NCI-H1105 (cell line): ENCODE measurements around the gene UBE3C.

Source experiments
- DNase-seq: peaks from one replicate; lab custom pipeline; 2025; lab: John Stamatoyannopoulos, UW

UBE3C gene

DNA sequence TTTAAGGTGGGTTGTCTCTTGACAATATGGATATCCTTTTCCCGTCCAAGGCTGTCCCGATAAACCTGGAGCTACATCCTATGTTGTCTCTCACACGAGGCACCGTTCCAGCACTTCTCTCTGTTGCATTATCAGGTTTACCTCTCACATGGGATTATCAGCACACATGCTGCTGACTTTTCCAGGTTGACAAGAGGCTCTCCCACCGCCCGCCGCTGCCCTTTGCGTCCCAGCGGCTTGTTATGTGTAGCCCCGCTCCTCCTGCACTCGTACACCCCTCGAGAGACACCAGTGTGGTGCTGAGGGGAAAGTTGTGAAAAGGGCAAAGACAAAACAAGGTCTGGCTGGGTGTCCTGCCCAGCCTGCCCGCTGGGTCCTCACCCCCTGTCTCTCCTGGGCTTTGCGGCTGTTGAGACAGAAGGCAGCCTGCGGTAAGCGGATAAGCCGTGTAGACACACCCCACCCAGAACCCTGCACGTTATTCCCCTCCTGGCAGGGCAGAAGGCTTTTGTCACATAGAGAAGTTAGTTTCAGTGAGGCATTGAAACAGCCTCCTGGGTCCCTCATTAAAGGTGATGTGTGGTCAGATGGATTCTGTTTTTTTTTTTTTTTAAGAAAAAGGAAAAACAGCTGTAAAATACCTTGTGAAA lies 38.7 kb downstream of the UBE3C start:
- DNase-seq, result no peak

DNA sequence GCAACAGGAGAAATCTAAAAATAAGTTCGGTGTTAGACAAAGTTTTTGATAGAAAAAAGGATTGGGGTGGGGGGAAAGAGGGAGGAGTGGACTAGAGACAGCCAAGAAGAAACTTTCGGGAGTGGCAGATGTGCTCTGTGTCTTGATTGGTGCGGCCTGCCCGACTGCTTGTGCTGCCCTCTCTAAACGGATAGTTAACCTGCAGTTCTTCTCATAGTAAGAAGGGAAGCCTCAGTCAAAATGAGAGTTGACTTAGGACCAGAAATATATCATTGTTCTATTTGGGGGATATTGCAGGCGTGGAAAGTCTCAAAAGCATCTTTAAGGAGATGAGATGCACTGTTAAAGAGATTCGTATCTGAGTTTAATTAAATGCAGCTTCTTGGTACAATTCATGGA lies 39.3 kb downstream of the UBE3C start:
- DNase-seq, result no peak

DNA sequence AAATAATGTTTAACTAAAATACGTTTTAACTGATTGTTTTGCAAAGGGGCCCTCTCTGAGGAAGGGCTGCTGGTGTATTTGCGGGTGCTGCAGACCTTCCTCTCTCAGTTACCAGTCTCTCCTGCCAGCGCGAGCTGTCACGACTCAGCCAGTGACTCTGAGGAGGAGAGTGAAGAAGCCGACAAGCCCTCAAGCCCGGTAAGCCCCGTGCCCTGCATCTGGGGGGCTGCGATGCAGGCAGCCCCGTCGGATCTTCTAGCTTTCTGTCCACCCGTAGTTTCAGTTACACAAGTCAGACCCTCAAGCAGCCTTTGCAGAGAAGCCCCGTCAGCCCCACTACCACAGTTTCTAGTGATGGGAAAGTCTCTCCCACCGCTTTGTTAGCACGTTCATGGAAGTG lies 45.1 kb downstream of the UBE3C start:
- DNase-seq, result no peak

DNA sequence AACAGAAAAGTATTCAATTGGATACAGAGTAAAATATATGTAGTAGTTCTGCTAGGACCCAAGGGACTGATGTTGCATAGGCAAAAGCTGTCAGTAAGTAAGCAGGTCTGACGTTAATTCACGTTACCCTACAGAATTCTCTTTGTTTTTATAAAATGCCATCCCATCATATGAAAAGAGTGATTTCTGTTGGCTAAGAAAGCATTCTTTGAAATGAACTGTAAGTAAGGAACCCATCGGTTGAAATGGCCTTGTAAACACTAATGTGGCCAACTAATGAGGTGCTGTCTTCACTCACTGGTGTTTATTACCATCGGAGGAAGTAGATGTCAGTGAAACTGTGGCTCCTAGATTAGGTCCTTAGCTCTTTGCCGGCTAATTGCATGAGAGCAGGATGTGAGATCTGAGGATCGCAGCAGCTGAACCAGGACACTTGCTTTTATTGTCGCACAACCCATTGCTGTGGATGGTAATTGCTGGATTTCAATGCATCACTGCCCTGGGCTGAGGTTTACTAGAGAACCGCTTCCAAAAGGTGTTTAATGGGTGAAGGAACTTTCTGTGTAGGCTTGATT lies 49.5 kb downstream of the UBE3C start:
- DNase-seq, result no peak

DNA sequence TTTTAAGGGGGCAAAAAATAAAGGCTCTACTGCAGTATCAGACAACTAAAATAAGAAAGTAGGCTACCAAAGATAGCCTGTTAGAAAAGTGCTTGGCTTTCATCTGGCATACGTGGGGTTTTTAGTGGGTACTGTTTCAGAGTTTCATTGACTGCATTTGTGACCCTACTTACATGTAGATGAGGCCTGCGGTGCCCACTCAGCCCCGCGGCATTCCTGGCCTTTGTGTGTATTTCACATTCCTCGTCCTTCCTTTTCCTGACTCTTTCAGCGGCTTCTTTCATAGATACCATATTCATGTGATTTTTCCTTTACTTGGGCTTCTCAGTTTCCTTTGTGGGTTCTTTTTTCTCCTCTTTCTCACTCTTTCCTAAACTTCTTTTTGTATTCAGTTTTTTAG lies 50.7 kb downstream of the UBE3C start:
- no peak for DNase-seq

DNA sequence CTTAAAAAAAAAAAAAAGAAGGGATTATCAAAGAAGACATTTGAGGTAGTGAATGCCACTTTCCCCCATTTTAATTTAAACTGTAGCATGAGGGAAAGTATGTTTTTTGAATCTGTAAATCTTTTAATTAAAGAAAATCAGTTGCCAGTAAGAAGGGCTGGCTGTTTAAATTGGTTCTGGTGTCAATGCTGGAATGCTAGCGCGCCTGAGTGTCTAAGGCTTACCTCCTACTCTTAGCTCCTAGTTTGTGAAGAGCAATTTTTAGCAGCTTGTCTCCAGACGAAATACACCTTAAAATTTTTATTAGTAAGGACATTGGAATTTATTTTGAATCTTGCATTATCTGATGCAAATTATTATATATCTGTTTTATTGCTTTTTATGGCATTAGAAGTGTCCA lies 54.1 kb downstream of the UBE3C start:
- DNase-seq, result no peak

DNA sequence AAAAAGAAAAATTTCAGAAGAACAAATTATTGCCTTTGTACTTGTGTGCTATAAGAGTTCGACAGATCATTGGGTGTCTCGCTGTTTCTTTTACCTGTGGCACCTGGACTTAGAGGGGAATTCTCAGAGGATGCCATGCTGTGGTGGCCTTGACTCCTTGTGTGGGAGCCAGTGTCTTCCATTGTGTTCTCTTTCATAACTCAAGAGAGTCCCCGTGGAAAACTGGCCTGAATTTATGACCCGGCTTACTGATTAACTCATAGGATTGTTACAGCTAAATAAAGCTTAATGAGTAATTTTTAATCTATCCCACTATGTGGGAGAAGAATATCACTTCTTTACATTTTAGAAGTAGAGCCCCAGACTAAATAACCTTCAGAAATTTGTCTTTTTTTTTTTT lies 54.5 kb downstream of the UBE3C start:
- no peak for DNase-seq

DNA sequence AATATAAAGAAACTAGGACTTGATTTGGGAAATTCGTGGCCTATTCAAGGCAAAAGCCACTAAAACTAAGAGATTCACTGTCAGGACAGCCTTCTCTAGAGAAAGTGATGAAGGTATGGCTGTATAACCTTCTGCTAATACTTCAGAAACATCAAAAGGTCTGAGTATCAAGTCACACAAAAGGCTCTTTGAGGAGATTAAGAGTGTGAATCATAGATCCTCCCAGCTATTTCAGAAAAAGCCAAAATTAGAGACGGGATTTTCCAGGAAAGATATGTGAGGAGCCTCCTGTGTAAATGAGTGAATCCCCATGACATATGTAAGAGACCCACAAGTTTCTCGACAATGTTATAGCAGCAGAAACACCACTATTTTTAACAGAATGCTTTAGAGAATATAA lies 56.2 kb downstream of the UBE3C start:
- no peak for DNase-seq

DNA sequence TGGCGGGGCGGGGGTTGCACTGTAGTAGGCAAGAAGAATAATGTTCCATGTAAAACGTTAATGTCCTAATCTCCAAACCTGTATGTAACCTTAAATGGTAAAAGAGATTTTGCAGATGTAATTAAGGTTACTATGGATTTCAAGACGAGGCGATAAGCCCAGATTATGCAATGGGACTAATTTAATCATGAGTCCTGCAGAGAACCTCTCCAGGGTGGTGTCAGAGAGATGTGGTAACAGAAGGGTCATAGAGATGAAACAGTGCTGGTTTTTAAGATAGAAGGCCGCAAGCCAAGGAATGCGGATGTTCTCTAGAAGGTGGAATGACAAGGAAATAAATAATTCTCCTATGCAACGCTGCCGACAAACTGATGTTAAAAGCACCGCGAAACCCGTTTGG lies 57.1 kb downstream of the UBE3C start:
- DNase-seq, result no peak

DNA sequence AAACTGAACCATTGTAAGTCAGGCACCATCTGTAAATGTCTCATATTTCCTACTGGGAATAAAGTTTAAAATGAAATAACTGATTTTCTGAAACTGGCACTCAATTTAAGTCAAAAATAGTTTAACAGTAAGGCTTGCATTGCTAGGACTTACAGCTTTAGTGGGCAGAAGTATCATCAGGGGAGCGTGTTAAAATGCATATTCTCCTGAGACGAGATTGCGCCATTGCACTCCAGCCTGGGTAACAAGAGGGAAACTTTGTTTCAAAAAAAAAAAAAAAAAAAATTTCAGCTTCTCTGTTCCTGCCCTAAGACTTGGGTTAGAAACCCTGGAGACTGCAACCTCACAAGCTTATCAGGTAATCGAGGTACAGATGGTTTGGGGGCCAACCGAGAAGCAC lies 65.4 kb downstream of the UBE3C start:
- DNase-seq, result no peak

DNA sequence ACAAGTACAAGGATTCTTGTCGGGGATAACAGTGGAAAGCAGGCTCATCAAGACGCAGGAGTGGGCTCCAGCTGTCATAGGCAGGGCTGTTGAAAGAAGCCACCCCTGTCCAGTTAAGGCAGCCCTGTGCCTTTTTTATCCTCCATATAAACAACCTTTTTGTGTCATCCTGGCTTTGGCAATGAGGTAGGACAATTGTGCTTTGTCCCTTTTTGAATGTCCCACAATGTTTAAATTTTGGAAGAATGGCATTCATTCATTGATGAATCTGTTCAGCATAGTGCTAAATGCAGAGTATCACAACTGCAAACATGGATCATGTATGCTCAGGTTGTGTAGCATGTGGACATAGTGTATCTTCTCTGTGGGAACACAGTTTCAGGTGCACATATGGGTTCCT lies 66.7 kb downstream of the UBE3C start:
- no peak for DNase-seq

DNA sequence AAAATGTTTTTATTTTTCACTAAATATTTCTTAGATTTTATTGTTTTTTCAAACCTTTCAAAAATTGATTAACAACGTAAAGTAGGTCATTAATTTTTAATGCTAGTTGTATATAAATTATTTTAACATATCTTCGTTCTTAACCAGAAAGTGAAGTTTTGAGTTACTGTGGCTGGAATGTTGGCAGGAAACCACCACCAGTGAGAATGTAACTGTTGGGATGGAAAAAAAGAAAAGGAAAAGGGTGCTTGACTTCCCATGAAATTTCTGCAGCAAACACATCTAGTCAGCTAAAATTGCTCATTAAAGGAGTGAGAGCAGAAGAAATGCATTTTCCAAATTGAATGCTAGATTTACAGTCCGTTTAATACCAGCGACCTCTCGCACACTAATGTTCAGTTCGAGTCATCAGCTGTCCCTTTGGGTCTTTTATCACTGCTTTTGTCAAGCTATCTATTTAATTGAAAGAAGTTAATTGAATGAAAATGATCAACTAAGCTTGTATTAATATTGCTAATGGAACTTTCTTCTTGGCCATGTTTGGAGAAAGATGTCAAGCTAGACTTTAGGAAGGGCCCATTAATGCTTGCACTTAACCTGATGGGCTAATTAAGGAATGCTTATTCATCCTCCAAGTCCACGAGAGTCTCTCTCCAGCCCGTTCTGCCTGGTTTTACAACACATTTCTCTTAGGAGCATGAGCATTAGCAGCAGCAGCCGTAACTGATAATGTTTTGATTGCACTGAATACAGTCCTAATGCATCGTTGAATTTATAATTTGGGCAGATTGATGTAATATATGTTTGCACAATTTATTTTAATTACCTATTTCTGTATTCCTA lies 70.1 kb downstream of the UBE3C start:
- DNase-seq, result no peak

DNA sequence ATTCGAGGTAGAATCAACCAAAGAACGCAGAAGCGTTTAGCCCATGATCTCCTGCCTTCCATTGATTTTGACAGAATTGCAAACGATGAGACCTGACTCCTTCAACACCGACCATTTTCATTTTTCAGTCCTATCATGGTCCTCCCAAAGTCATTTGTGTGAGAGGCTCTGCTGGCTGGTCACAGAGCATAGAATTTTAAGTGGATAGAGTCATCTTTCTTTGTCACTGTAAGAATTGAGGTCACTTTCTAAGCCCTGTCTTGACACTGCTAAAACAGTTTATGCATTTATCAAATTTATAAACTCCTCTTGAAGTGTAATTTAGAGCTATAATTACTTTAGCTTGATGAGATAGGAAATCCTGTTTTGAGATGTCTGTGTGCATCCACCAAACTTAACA lies 72.0 kb downstream of the UBE3C start:
- no peak for DNase-seq

DNA sequence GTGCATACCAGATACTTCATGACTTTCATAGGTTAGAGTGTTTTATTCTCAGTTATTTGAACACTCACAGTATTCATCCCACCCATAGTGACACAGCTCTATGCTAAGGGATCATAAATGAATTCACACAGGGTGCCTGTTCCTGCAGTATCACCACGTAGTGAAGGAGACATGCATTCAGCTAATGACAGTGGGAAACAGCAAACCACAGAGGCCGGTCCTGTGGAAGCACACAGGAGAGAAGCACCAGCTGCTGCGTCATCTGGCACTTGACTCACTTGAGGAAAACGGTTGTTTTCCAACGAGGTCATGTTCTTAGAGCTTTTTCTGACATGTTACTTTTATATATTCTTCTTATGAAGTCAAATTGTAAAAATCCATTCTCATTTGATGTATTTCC lies 73.0 kb downstream of the UBE3C start:
- DNase-seq, result no peak

DNA sequence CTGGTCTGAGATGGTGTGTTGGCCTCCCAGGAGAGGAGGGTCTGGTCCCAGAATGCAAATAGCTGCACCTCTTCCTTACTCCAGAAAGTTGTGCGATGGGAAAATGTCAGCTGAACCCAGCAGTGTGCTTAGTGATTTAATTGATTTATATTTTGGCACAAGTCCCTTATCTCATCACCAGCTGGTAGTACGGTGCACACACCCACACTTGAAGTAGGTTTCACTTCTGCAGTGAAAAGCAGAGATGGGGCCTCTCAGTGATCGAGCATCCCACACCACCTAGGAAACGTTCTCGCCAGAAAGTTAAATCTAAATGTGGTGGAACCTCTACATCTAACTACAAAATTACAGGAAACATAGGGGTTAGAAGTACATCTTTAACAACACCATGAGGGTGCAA lies 80.4 kb downstream of the UBE3C start:
- DNase-seq, result no peak

DNA sequence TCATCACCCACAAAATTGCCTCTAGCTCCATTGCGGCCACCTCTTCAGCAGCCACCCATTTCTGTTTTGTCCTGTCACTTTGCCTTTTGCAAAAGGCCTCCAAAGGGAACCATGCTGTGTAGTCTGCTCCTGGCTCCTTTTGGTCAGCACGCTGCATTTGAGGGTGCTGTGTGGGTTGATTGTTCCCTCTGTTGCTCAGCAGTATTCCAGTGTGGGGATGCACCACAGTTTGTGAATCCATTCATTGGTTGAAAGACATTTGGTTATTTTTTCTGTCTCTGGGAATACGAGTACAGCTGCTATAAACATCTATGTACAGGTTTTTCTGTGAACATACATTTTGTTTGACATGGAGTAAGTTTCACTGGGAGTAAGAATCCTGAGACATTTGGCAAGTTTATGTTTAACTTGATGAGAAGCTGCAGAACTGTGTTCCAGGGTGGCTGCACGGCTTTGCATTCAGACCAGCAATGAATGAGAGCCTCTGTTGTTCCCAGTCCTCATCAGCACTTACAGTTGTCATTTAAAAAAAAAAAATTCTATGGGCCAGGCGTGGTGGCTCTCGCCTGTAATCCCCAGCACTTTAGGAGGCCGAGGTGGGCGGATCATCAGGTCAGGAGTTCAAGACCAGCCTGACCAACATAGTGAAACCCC lies 82.3 kb downstream of the UBE3C start:
- DNase-seq, result no peak

DNA sequence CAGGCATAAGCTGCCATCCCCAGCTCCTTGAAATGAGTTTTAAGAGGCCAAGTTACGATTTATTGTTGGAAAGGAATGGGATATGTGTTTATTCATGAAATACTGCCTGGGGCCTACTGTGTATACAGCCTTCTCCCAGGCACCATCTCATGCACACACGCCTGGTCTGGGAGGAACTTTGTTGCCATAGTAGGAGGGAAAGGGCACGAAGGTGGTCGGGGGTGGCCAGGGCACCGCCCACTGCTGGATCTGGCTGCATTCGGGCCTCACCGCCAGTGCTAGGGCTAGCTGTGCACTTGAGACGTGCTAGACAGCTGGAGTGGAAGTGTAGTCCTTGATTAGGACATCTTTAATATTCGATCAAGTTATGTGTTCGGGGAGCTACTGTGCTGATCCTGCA lies 84.0 kb downstream of the UBE3C start:
- DNase-seq, result no peak

DNA sequence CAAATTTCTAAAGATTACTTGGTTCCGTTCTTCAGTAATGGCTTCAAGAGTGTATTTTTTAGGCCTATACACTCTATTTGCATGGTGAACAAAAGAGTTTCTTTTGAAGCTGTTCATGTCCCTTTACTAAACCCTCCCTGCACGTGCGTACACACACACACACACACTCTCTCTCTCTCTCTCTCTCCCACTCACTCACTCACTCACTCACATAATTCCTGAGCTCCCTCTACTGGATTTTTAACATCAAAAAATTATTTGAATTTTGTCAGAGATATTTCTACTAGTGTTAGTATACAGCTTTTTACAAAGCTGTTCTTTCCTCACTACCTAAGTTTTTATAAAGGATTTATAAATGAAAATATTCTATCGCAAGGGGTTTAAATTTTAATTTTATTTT lies 85.9 kb downstream of the UBE3C start:
- DNase-seq, result no peak

DNA sequence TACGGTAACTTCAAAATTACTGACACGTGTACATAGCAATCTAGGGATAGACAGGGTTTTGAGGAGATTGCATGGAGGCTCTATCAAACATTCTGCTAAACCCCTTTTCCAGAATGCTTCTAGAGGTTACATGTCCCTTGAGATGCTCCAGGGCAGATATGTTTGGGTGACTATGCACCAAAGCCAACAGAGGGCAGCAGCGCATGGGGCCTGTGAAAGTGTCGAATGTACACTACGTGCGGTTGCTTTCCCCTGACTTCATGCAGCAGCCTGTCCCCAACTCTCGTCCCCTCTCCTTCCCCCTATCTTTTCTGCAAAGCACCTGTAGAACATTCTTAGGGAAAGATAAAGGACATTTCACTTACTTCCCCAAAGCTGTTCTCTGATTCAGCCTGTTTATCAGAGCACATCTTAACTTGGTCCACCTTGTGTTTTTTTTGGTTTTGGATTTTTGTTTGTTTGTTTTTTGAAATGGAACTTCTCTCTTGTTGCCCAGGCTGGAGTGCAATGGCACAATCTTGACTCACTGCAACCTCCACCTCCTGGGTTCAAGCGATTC lies 90.2 kb downstream of the UBE3C start:
- no peak for DNase-seq

DNA sequence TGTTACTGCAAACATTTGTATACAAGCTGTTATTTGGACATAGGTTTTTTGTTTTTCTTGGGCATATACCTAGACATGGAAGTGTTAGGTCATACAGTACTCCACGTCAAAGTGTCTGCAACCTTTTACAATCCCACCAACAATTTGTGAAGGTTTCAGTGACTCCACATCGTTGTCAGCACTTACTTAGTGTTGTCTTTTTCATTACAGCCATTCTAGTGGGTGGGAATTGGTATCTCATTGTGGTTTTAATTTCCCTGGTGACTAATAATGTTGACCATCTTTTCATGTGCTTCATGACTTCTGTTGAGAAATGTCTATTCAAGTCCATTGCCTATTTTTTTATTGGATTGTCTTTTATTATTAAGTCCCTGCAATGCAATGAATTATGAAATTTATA lies 95.0 kb downstream of the UBE3C start:
- DNase-seq, result no peak

DNA sequence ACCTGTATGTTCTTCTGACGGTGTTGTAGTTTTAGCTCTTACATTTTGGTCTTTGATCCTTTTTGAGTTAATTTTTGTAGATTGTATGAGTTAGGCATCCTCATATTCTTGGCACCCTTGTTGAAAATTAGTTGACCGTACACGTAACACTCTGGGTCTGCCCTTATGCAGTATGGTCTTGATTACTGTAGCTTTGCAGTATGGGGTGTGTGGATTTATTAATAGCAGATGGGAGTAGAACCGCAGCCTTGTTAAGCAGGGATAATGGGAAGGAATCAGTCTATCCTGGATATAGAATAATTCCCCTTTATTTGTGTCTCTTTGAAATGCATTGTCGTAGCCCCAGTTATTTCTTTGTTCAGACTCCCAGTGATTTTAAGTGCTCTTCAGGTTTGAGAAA lies 95.5 kb downstream of the UBE3C start:
- DNase-seq, result no peak
